Spinal cord (tissue), 10 donors: ENCODE data around the gene ADARB2. TPM values are rescaled to one million over a fixed set of nuclear protein-coding genes. Genes with fewer than 3 reads are reported as not detected.

Source experiments
- DNase-seq, 6 donors: peaks; one replicate each; pipeline versions ENCODE4 v3.0.0 to v3.0.0-alpha.2; 2013 to 2015; ENCODE audit warnings: low spot score in 6 of 6, low read depth in 4 of 6
- H3K27ac ChIP-seq: one replicate; pipeline ENCODE4 v1.5.1; 2013; ENCODE audit warnings: low read depth, low read length, control low read depth
- H3K27me3 ChIP-seq: one replicate; pipeline ENCODE4 v1.6.1; 2013; ENCODE audit warnings: low read length; ENCODE audit not compliant: control insufficient read depth, insufficient read depth
- H3K36me3 ChIP-seq: one replicate; pipeline ENCODE4 v1.6.1; 2013; ENCODE audit warnings: low read length; ENCODE audit not compliant: control insufficient read depth, insufficient read depth
- H3K4me1 ChIP-seq: one replicate; pipeline ENCODE4 v1.6.1; 2013; ENCODE audit warnings: low read length; ENCODE audit not compliant: control insufficient read depth, insufficient read depth
- H3K4me3 ChIP-seq: one replicate; pipeline ENCODE4 v1.5.1; 2013; ENCODE audit warnings: low read depth, low read length, control low read depth
- H3K9me3 ChIP-seq: one replicate; pipeline ENCODE4 v1.6.1; 2013; ENCODE audit warnings: low read length; ENCODE audit not compliant: control insufficient read depth, insufficient read depth
- WGBS: methylation state at CpG from one replicate; pipeline ENCODE4 v1.1.5; 2013; ENCODE audit warnings: missing lambda C conversion rate; ENCODE audit not compliant: insufficient coverage; 5-methylcytosine and 5-hydroxymethylcytosine counted together
- polyA plus RNA-seq, 2 donors: library from polyadenylated mRNA; unstranded; fragments of 120-200 nt; gene quantifications; one replicate each; pipeline ENCODE4 v1.2.1, GENCODE V29; 2013; ENCODE audit not compliant: insufficient read length in 2 of 2
- total RNA-seq, 2 donors: library from RNA; depleted of rRNA in 1 of 2; stranded (reverse); fragments of 120-200 nt in 1 of 2; fragments of >200 nt in 1 of 2; gene quantifications; one replicate each; pipeline versions ENCODE4 v1.2.3 to v1.2.4, GENCODE V29; 2013 to 2014
- donor health status: healthy.

Gene ADARB2
- total and polyA plus RNA-seq, 4 donors: 4.1 to 11.2 (median 8.3) TPM

- Histone ChIP-seq H3K27ac (no peak overlapping the region), H3K4me3 (no peak overlapping the region), H3K36me3 (peaks cover 3% of the 10 kb centered on the region), H3K9me3 (no peaks in the 10 kb centered on the region), H3K27me3 (no peaks in the 10 kb centered on the region), H3K4me1 (peaks cover under 1% of the 10 kb centered on the region)
- DNase-seq: no peak
- 94% methylated on average over 17 of the region's 17 CpGs for WGBS
These were observed 148.1 kb downstream of the ADARB2 start for GRCh38 chr10:1589257-1589656.

DNA sequence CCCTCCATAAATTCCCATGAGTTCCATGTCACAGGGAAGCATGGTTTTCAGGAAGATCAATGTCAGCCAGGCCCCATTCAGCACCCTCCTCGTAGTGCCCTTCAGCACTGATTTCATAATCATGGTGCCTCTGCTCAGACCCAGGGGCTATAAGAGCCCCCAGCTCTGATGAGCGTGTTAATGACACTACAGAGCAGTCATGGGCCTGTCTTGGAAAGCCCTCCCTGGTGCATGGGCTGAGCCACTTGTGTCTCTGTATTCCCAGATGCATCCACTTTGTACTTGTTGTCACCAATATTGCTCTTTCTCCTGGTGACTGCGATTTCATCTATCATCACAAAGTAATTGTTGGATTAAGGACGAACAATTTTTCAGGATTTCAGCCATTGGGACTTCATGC, 154.6 kb downstream of the ADARB2 start:
- DNase-seq: no peak
- no peaks in the 10 kb centered on the region for H3K36me3 ChIP-seq
- 75% methylated on average over 4 of the region's 4 CpGs for WGBS

GRCh38 chr10:1581189-1581588, 156.1 kb downstream of the ADARB2 start:
- WGBS: 54% methylated on average over 8 of the region's 11 CpGs
- no peaks in the 10 kb centered on the region for H3K27me3 ChIP-seq

More for the DNA sequence above, 154.6 kb downstream of the ADARB2 start:
- H3K27ac ChIP-seq: no peak overlapping the region
- no peaks in the 10 kb centered on the region for H3K27me3 ChIP-seq
- peaks cover 3% of the 10 kb centered on the region for H3K4me1 ChIP-seq
- no peak overlapping the region for H3K4me3 ChIP-seq
- H3K9me3 ChIP-seq: no peaks in the 10 kb centered on the region

DNA sequence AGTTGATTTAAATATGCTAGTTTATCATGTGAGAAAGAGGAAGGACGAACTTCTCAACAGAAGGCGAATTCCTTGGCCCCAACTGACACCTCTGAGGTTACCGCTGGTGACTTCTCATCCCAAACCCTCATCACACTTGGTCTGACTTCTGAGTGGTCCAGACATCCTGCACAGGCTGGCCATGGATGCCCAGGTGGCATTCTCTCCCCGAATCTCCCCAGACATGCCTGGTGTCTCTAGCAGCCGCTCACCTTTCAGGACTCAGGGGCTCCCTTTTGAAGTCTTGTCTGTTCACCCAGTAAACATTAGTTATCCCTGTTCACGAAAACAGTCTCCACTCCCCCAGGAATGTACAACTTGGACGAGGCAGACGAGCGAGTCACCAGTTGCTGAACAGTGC, 157.7 kb downstream of the ADARB2 start:
- 70% methylated on average over 9 of the region's 9 CpGs for WGBS
- DNase-seq: no peak
- Histone ChIP-seq H3K36me3 (no peaks in the 10 kb centered on the region), H3K4me1 (peaks cover 10% of the 10 kb centered on the region), H3K27ac (no peak overlapping the region), H3K27me3 (no peaks in the 10 kb centered on the region), H3K9me3 (no peaks in the 10 kb centered on the region), H3K4me3 (no peak overlapping the region)

More at GRCh38 chr10:1581189-1581588, 156.1 kb downstream of the ADARB2 start:
- H3K9me3 ChIP-seq: no peaks in the 10 kb centered on the region
- no peak overlapping the region for H3K27ac ChIP-seq
- DNase-seq: no peak
- peaks cover 3% of the 10 kb centered on the region for H3K4me1 ChIP-seq
- H3K4me3 ChIP-seq: no peak overlapping the region
- H3K36me3 ChIP-seq: no peaks in the 10 kb centered on the region

DNA sequence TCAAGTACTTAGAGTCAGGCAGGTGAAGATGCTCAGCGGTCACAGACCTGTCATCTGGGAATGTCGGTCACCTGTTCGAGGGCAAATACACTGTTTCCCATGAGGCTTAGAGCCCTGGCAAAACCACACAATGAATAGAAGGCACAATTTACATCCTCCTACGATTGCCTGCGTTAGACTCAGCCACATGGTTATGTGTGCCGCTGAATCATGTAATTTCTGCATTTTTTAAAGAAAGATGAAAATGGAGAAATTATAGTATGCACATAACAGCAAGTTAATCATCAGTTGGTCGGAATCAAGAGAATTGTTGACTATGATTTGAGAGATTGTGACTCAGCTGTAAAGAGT, 158.2 kb downstream of the ADARB2 start:
- DNase-seq: no peak
- Histone ChIP-seq H3K36me3 (no peaks in the 10 kb centered on the region), H3K27ac (no peak overlapping the region), H3K27me3 (no peaks in the 10 kb centered on the region), H3K9me3 (no peaks in the 10 kb centered on the region), H3K4me1 (peaks cover 10% of the 10 kb centered on the region), H3K4me3 (no peak overlapping the region)
- WGBS: 95% methylated on average over 3 of the region's 7 CpGs

DNA sequence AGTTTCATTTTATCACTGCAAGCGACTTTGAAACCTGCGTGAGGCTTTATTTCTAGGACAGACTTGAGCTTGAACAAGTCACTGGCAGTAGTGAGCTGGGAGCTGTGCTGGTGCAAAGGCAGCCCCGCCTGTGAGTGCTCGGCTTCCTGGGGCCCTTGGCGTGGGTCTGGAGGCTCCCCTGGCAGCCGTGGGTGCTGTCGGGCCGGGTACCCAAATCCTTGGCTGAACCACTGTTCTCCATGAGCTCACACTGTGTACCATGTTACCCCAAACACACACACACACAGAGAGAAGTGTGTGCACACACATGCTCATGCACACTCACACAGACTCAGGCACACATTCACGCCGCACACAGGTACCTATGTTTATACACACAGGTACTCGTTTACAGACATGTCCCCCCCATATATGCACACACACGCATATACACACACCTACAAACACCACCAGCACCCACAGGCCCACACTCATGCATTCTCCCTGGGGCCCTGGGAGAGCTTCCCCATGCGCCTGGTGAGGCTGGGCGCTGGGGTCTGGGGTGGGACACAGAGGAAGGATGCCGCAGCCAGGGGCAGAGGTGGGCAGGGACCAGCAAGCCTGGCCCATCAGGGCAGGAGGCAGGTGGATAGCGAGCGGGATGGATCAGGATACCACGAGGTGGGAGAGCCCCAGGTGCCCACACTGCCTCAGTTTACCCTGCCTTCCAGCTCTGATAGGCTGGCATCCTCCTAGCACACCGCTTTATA, 158.8 kb downstream of the ADARB2 start:
- H3K27me3 ChIP-seq: no peaks in the 10 kb centered on the region
- H3K4me3 ChIP-seq: no peak overlapping the region
- H3K9me3 ChIP-seq: no peaks in the 10 kb centered on the region
- 83% methylated on average over 12 of the region's 19 CpGs for WGBS
- peaks cover 1% of the 10 kb centered on the region for H3K36me3 ChIP-seq
- peaks cover 10% of the 10 kb centered on the region for H3K4me1 ChIP-seq
- no peak for DNase-seq
- no peak overlapping the region for H3K27ac ChIP-seq

- Histone ChIP-seq H3K4me1 (peaks cover 13% of the 10 kb centered on the region), H3K27me3 (no peaks in the 10 kb centered on the region), H3K4me3 (no peak overlapping the region), H3K27ac (no peak overlapping the region), H3K36me3 (peaks cover 3% of the 10 kb centered on the region), H3K9me3 (no peaks in the 10 kb centered on the region)
- no peak for DNase-seq
- WGBS: 60% methylated on average over 3 of the region's 8 CpGs
These were observed 159.4 kb downstream of the ADARB2 start for GRCh38 chr10:1577945-1578344.

DNA sequence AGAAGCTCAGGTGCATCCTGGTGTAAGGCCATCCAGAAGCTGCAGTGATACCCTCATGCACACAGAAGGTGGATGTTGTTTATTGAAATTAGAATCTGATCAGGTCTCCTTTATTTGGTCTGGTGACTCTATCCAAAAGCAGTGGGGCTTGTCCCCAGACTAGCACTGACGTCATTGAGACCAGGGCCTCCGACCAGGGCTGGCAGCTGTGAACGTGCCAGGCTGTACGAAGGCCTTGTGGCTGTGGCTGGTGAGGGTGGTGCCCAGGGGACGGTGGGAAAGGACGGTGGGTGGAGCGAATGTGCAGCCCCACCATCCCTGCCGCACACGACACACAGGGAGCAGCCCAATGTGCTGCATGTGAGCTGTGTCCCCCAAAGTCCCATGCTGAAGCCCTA, 160.0 kb downstream of the ADARB2 start:
- H3K9me3 ChIP-seq: no peaks in the 10 kb centered on the region
- no peak for DNase-seq
- no peak overlapping the region for H3K4me3 ChIP-seq
- H3K4me1 ChIP-seq: peaks cover 19% of the 10 kb centered on the region
- WGBS: 75% methylated on average over 6 of the region's 9 CpGs
- H3K27ac ChIP-seq: no peak overlapping the region
- H3K27me3 ChIP-seq: no peaks in the 10 kb centered on the region
- peaks cover 3% of the 10 kb centered on the region for H3K36me3 ChIP-seq

GRCh38 chr10:1576467-1577372, 160.6 kb downstream of the ADARB2 start:
- H3K9me3 ChIP-seq: no peaks in the 10 kb centered on the region
- no peak for DNase-seq
- no peak overlapping the region for H3K4me3 ChIP-seq
- WGBS: 85% methylated on average over 16 of the region's 16 CpGs
- peaks cover 3% of the 10 kb centered on the region for H3K36me3 ChIP-seq
- H3K27me3 ChIP-seq: no peaks in the 10 kb centered on the region
- peaks cover 26% of the 10 kb centered on the region for H3K4me1 ChIP-seq
- H3K27ac ChIP-seq: no peak overlapping the region
